ENCODE results near the gene MCTP2. TPM values are rescaled to one million over a fixed set of nuclear protein-coding genes. Genes with fewer than 3 reads are reported as not detected.
A peak's percentile ranks its signal among the peaks of the same experiment; 100 is the strongest.

Gene MCTP2
- total and polyA plus RNA-seq, 9 donors: 0.33 to 1.7 (median 0.61) TPM

GRCh38 chr15:94295275-94295674, 63.9 kb downstream of the MCTP2 start:
- no peaks in the 10 kb centered on the region for H3K9me3 ChIP-seq (replicated peaks; ENCODE audit: control insufficient read depth, low read depth, low read length)
- H3K4me1 ChIP-seq (ENCODE audit: control insufficient read depth, insufficient read depth, low read length): no peaks in the 10 kb centered on the region
- DNase-seq: no peak
- no peaks in the 10 kb centered on the region for H3K36me3 ChIP-seq (ENCODE audit: control insufficient read depth, insufficient read depth, low read length)
- no peak overlapping the region for H3K27ac ChIP-seq (ENCODE audit: low read length)
- H3K4me3 ChIP-seq (ENCODE audit: low read length): no peak overlapping the region
- H3K27me3 ChIP-seq (ENCODE audit: control insufficient read depth, insufficient read depth, low read length): no peaks in the 10 kb centered on the region
- 89% methylated on average over 1 of the region's 4 CpGs for WGBS (ENCODE audit: insufficient coverage)

GRCh38 chr15:94296717-94297116, 65.4 kb downstream of the MCTP2 start:
- DNase-seq: no peak
- WGBS (ENCODE audit: insufficient coverage): 100% methylated on average over 1 of the region's 1 CpG
- no peaks in the 10 kb centered on the region for H3K9me3 ChIP-seq (replicated peaks; ENCODE audit: control insufficient read depth, low read depth, low read length)
- no peaks in the 10 kb centered on the region for H3K27me3 ChIP-seq (ENCODE audit: control insufficient read depth, insufficient read depth, low read length)
- H3K4me3 ChIP-seq (ENCODE audit: low read length): no peak overlapping the region
- no peak overlapping the region for H3K27ac ChIP-seq (ENCODE audit: low read length)
- H3K4me1 ChIP-seq (ENCODE audit: control insufficient read depth, insufficient read depth, low read length): no peaks in the 10 kb centered on the region
- no peaks in the 10 kb centered on the region for H3K36me3 ChIP-seq (ENCODE audit: control insufficient read depth, insufficient read depth, low read length)

- Histone ChIP-seq H3K9me3 (replicated peaks; ENCODE audit: control insufficient read depth, low read depth, low read length) (no peaks in the 10 kb centered on the region), H3K4me3 (ENCODE audit: low read length) (no peak overlapping the region), H3K27me3 (ENCODE audit: control insufficient read depth, insufficient read depth, low read length) (no peaks in the 10 kb centered on the region), H3K27ac (ENCODE audit: low read length) (no peak overlapping the region), H3K4me1 (ENCODE audit: control insufficient read depth, insufficient read depth, low read length) (no peaks in the 10 kb centered on the region), H3K36me3 (ENCODE audit: control insufficient read depth, insufficient read depth, low read length) (no peaks in the 10 kb centered on the region)
- DNase-seq: peak; percentile 43
- WGBS (ENCODE audit: insufficient coverage): no CpG with 5 or more reads among the region's 6 CpGs
Measured at GRCh38 chr15:94297558-94297957, 66.2 kb downstream of the MCTP2 start.

- Histone ChIP-seq H3K27me3 (ENCODE audit: control insufficient read depth, insufficient read depth, low read length) (no peaks in the 10 kb centered on the region), H3K27ac (ENCODE audit: low read length) (no peak overlapping the region)
- 83% methylated on average over 8 of the region's 9 CpGs for WGBS (ENCODE audit: insufficient coverage)
Measured at GRCh38 chr15:94298364-94298763, 67.0 kb downstream of the MCTP2 start.

GRCh38 chr15:94300612-94301011, 69.3 kb downstream of the MCTP2 start:
- no peak for DNase-seq
- H3K9me3 ChIP-seq (replicated peaks; ENCODE audit: control insufficient read depth, low read depth, low read length): no peaks in the 10 kb centered on the region
- no peaks in the 10 kb centered on the region for H3K36me3 ChIP-seq (ENCODE audit: control insufficient read depth, insufficient read depth, low read length)
- H3K4me1 ChIP-seq (ENCODE audit: control insufficient read depth, insufficient read depth, low read length): no peaks in the 10 kb centered on the region
- no peaks in the 10 kb centered on the region for H3K27me3 ChIP-seq (ENCODE audit: control insufficient read depth, insufficient read depth, low read length)
- H3K4me3 ChIP-seq (ENCODE audit: low read length): no peak overlapping the region
- H3K27ac ChIP-seq (ENCODE audit: low read length): no peak overlapping the region

More at GRCh38 chr15:94298364-94298763, 67.0 kb downstream of the MCTP2 start:
- Histone ChIP-seq H3K4me1 (ENCODE audit: control insufficient read depth, insufficient read depth, low read length) (no peaks in the 10 kb centered on the region), H3K36me3 (ENCODE audit: control insufficient read depth, insufficient read depth, low read length) (no peaks in the 10 kb centered on the region), H3K9me3 (replicated peaks; ENCODE audit: control insufficient read depth, low read depth, low read length) (no peaks in the 10 kb centered on the region), H3K4me3 (ENCODE audit: low read length) (no peak overlapping the region)
- DNase-seq: no peak

GRCh38 chr15:94305133-94305532, 73.8 kb downstream of the MCTP2 start:
- Histone ChIP-seq H3K4me3 (ENCODE audit: low read length) (no peak overlapping the region), H3K27ac (ENCODE audit: low read length) (no peak overlapping the region), H3K27me3 (ENCODE audit: control insufficient read depth, insufficient read depth, low read length) (no peaks in the 10 kb centered on the region), H3K36me3 (ENCODE audit: control insufficient read depth, insufficient read depth, low read length) (no peaks in the 10 kb centered on the region), H3K9me3 (replicated peaks; ENCODE audit: control insufficient read depth, low read depth, low read length) (no peaks in the 10 kb centered on the region), H3K4me1 (ENCODE audit: control insufficient read depth, insufficient read depth, low read length) (no peaks in the 10 kb centered on the region)
- DNase-seq: no peak
- no CpG with 5 or more reads among the region's 4 CpGs for WGBS (ENCODE audit: insufficient coverage)

- Histone ChIP-seq H3K4me3 (ENCODE audit: low read length) (no peak overlapping the region), H3K36me3 (ENCODE audit: control insufficient read depth, insufficient read depth, low read length) (no peaks in the 10 kb centered on the region), H3K4me1 (ENCODE audit: control insufficient read depth, insufficient read depth, low read length) (no peaks in the 10 kb centered on the region), H3K27ac (ENCODE audit: low read length) (no peak overlapping the region), H3K27me3 (ENCODE audit: control insufficient read depth, insufficient read depth, low read length) (no peaks in the 10 kb centered on the region), H3K9me3 (replicated peaks; ENCODE audit: control insufficient read depth, low read depth, low read length) (no peaks in the 10 kb centered on the region)
- 78% methylated on average over 7 of the region's 13 CpGs for WGBS (ENCODE audit: insufficient coverage)
- DNase-seq: no peak
Measured at GRCh38 chr15:94306700-94307650, 75.6 kb downstream of the MCTP2 start.

GRCh38 chr15:94312946-94313345, 81.6 kb downstream of the MCTP2 start:
- Histone ChIP-seq H3K36me3 (ENCODE audit: control insufficient read depth, insufficient read depth, low read length) (no peaks in the 10 kb centered on the region), H3K4me1 (ENCODE audit: control insufficient read depth, insufficient read depth, low read length) (no peaks in the 10 kb centered on the region), H3K4me3 (ENCODE audit: low read length) (no peak overlapping the region), H3K9me3 (replicated peaks; ENCODE audit: control insufficient read depth, low read depth, low read length) (no peaks in the 10 kb centered on the region), H3K27me3 (ENCODE audit: control insufficient read depth, insufficient read depth, low read length) (no peaks in the 10 kb centered on the region), H3K27ac (ENCODE audit: low read length) (no peak overlapping the region)
- no peak for DNase-seq
- WGBS (ENCODE audit: insufficient coverage): 65% methylated on average over 5 of the region's 5 CpGs

GRCh38 chr15:94314639-94315038, 83.3 kb downstream of the MCTP2 start:
- Histone ChIP-seq H3K27me3 (ENCODE audit: control insufficient read depth, insufficient read depth, low read length) (no peaks in the 10 kb centered on the region), H3K4me1 (ENCODE audit: control insufficient read depth, insufficient read depth, low read length) (no peaks in the 10 kb centered on the region), H3K27ac (ENCODE audit: low read length) (no peak overlapping the region), H3K36me3 (ENCODE audit: control insufficient read depth, insufficient read depth, low read length) (no peaks in the 10 kb centered on the region), H3K4me3 (ENCODE audit: low read length) (no peak overlapping the region), H3K9me3 (replicated peaks; ENCODE audit: control insufficient read depth, low read depth, low read length) (no peaks in the 10 kb centered on the region)
- DNase-seq: no peak
- WGBS (ENCODE audit: insufficient coverage): 82% methylated on average over 2 of the region's 3 CpGs

- Histone ChIP-seq H3K36me3 (ENCODE audit: control insufficient read depth, insufficient read depth, low read length) (no peaks in the 10 kb centered on the region), H3K4me1 (ENCODE audit: control insufficient read depth, insufficient read depth, low read length) (no peaks in the 10 kb centered on the region), H3K27ac (ENCODE audit: low read length) (no peak overlapping the region), H3K9me3 (replicated peaks; ENCODE audit: control insufficient read depth, low read depth, low read length) (no peaks in the 10 kb centered on the region), H3K4me3 (ENCODE audit: low read length) (no peak overlapping the region), H3K27me3 (ENCODE audit: control insufficient read depth, insufficient read depth, low read length) (no peaks in the 10 kb centered on the region)
- DNase-seq: no peak
- WGBS (ENCODE audit: insufficient coverage): 60% methylated on average over 3 of the region's 5 CpGs
Measured at GRCh38 chr15:94317211-94317610, 85.8 kb downstream of the MCTP2 start.

Measured in muscle of leg (tissue), 11 donors.